Measurements from ENCODE around the gene ANO7. TPM values are rescaled to one million over a fixed set of nuclear protein-coding genes. Genes with fewer than 3 reads are reported as not detected.

Gene ANO7
- total and polyA plus RNA-seq, 2 of the 13 experiments (the other 11 are each of a cell fraction or from before 2014, with no cell fraction given): 4.1 to 4.9 TPM

DNA sequence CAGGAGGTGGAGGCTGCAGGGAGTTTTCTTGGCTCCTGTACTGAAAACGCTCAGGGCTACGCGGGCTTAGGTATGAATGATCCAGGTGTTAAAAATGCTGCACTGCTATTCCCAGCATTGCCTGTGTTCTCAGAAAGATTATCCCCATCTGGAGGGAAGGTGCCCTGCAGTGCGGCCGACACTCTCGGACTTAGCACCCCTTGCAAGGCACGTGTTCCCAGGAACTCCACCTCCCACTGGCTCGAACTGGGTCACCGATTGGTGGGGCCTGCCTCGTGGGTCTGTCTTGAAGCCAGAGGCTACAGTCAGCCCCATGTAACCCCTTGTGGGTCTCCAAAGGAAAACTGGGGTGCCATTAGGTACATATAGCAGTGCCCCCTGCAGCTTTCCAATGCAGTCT, 25.7 kb downstream of the ANO7 start (continued):
- TF ChIP-seq, protein P1, sequence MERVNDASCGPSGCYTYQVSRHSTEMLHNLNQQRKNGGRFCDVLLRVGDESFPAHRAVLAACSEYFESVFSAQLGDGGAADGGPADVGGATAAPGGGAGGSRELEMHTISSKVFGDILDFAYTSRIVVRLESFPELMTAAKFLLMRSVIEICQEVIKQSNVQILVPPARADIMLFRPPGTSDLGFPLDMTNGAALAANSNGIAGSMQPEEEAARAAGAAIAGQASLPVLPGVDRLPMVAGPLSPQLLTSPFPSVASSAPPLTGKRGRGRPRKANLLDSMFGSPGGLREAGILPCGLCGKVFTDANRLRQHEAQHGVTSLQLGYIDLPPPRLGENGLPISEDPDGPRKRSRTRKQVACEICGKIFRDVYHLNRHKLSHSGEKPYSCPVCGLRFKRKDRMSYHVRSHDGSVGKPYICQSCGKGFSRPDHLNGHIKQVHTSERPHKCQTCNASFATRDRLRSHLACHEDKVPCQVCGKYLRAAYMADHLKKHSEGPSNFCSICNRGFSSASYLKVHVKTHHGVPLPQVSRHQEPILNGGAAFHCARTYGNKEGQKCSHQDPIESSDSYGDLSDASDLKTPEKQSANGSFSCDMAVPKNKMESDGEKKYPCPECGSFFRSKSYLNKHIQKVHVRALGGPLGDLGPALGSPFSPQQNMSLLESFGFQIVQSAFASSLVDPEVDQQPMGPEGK (CRISPR knock-in tag; IDR thresholded peaks at IDR 0.05): no peak
- TF ChIP-seq ZNF781 (CRISPR knock-in tag; IDR thresholded peaks at IDR 0.05; ENCODE audit: borderline replicate concordance, not compliant biosample characterization) (peak; percentile 53), ZKSCAN5 (CRISPR knock-in tag; IDR thresholded peaks at IDR 0.05) (no peak), ZBTB8A (CRISPR knock-in tag; IDR thresholded peaks at IDR 0.05; ENCODE audit: borderline replicate concordance, low read depth) (no peak), KDM2A (CRISPR knock-in tag; IDR thresholded peaks at IDR 0.05; ENCODE audit: borderline replicate concordance, low read depth) (peak; percentile 33; the same call in 1 of the 2 replicates), ZMYM3 (CRISPR knock-in tag; IDR thresholded peaks at IDR 0.05) (0 out of 2 replicates have a peak, but pooled peaks have one; percentile 34), GTF3A (CRISPR knock-in tag; conservative IDR thresholded peaks at IDR 0.05) (no peak), ZNF430 (CRISPR knock-in tag; IDR thresholded peaks at IDR 0.05) (0 out of 2 replicates have a peak, but pooled peaks have one; percentile 27), NONO (IDR thresholded peaks at IDR 0.05) (no peak), NONO (CRISPR knock-in tag; conservative IDR thresholded peaks at IDR 0.05) (peak; percentile 60; the same call in 1 of the 2 replicates), BORCS8-MEF2B (CRISPR knock-in tag; IDR thresholded peaks at IDR 0.05) (peak; percentile 80), ZSCAN25 (CRISPR knock-in tag; IDR thresholded peaks at IDR 0.05) (no peak), ZFY (CRISPR knock-in tag; IDR thresholded peaks at IDR 0.05) (peak; percentile 61), ZNF589 (CRISPR knock-in tag; conservative IDR thresholded peaks at IDR 0.05) (0 out of 2 replicates have a peak, but pooled peaks have one; percentile 48), CAMTA2 (CRISPR knock-in tag; IDR thresholded peaks at IDR 0.05; ENCODE audit: borderline replicate concordance) (0 out of 2 replicates have a peak, but pooled peaks have one; percentile 2), IRX3 (CRISPR knock-in tag; IDR thresholded peaks at IDR 0.05; ENCODE audit: borderline replicate concordance, low read depth) (peak; percentile 57; the same call in 1 of the 2 replicates), AKAP8 (CRISPR knock-in tag; IDR thresholded peaks at IDR 0.05) (0 out of 2 replicates have a peak, but pooled peaks have one; percentile 39), DR1 (CRISPR knock-in tag; IDR thresholded peaks at IDR 0.05) (0 out of 2 replicates have a peak, but pooled peaks have one; percentile 10), MYC (CRISPR knock-in tag; IDR thresholded peaks at IDR 0.05; ENCODE audit: borderline replicate concordance) (peak; percentile 65; the same call in 1 of the 2 replicates), ARNTL (CRISPR knock-in tag; IDR thresholded peaks at IDR 0.05) (0 out of 2 replicates have a peak, but pooled peaks have one; percentile 66), MATR3 (CRISPR knock-in tag; IDR thresholded peaks at IDR 0.05) (no peak)
- TF ChIP-seq, protein P2, sequence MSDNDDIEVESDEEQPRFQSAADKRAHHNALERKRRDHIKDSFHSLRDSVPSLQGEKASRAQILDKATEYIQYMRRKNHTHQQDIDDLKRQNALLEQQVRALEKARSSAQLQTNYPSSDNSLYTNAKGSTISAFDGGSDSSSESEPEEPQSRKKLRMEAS (IDR thresholded peaks at IDR 0.05): peak; percentile 98
- TF ChIP-seq, protein P3, sequence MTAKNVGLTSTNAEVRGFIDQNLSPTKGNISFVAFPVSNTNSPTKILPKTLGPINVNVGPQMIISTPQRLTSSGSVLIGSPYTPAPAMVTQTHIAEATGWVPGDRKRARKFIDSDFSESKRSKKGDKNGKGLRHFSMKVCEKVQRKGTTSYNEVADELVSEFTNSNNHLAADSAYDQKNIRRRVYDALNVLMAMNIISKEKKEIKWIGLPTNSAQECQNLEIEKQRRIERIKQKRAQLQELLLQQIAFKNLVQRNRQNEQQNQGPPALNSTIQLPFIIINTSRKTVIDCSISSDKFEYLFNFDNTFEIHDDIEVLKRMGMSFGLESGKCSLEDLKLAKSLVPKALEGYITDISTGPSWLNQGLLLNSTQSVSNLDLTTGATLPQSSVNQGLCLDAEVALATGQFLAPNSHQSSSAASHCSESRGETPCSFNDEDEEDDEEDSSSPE (CRISPR knock-in tag; IDR thresholded peaks at IDR 0.05): peak; percentile 77
